NK-92 treated with Interleukin-12 subunit alpha and Interleukin-12 subunit beta, amount 100 ng/mL, for 24 hours (cell line): ENCODE measurements around the gene FAM3A.
"Not testable (repeated sequence)": the region's sequence is repeated elsewhere in the genome, so short reads cannot be mapped to it uniquely, and the experiment has no call there.

Experiments used
- DNase-seq: peaks from one replicate; lab custom pipeline; 2025; lab: John Stamatoyannopoulos, UW

Gene FAM3A

DNA sequence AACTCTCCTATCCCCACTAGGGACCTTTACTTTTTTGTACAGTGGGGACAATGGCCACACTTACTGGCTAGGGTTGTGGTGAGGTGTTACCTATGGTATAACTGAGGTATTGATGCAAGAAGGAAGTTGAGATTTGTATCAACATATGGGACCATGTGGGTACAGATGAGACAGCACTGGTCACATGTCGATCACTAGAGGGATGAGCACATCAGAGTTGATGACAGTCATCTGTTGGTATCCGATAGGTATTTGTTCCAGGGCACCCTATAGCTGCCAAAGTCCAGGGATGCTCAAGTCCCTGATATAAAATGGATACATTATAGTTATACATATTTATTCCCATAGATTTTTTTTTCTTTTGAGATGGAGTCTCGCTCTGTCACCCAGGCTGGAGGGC lies 13.0 kb downstream of the FAM3A start:
- no peak for DNase-seq

DNA sequence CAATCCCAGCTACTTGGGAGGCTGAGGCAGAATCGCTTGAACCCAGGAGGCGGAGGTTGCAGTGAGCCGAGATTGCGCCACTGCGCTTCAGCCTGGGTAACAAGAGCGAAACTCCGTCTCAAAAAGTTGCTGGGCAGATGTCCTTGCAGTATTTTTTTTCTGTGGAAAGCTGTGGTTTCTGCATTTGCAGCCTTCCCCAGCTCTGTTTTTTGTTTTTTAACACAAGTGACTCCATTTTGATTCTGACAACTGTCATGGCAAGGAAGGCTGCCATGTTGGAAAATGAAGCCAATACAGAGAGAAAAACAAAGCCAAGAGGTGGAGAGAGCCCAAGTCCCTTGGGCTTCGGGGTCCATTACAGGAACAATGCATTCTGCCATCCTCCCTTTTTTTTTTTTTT lies 13.9 kb downstream of the FAM3A start:
- no peak for DNase-seq

DNA sequence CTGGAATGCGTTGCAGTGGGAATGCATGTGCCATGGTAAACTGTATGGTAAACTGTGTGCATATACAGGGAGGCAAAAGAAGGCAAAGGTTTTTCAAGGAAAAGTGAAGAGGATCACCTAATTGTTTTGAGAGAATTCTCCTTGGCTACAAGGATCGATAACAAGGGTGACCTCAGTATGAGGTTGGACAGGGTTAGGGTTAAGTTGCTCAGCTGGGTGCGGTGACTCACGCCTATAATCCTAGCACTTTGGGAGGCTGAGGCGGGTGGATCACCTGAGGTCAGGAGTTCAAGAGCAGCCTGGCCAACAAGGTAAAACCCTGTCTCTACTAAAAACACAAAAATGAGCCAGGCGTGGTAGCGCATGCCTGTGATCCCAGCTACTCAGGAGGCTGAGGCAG lies 14.6 kb downstream of the FAM3A start:
- not testable (repeated sequence) for DNase-seq

DNA sequence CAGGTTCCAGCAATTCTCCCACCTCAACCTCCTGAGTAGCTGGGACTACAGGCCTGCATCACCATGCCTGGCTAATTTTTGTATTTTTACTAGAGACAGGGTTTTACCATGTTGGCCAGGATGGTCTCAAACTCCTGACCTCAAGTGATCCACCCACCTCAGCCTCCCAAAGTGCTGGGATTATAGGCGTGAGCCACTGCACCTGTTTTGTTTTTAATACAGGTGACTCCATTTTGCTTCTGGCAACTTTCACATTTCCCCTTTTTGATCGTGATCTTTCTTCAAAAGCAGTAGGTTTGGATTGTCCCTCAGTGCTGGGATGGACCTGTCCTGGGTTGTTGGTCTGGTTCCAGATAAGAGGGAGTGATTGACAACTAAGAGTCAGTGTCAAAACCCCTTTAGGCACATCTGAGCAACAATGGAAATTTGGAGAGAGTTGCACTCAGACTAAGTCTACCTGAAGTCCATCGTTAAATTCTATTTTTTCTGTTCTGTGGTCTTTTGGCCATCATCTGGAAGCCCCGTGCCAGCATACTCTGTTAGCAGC lies 19.4 kb downstream of the FAM3A start:
- not testable (repeated sequence) for DNase-seq

DNA sequence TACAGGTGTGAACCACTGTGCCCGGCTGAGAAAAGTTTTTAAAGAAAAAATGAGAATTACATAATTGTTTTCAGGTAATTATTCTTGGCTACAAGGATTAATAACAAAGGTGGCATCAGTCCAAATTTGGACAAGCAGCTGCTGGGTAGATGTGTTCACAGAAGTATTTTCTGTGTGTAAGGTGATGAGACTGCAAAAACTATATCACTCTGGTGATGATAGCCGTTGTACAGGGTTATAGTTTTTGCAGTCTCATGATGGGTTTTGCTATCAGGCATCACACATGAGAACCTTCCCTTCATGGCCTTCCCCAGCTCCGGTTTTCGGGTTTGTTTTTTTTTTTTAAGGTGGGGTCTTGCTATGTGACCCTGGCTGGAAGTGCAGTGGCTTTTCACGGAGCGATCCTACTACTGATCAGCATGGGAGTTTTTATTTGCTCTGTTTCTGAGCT lies 20.5 kb downstream of the FAM3A start:
- no peak for DNase-seq

DNA sequence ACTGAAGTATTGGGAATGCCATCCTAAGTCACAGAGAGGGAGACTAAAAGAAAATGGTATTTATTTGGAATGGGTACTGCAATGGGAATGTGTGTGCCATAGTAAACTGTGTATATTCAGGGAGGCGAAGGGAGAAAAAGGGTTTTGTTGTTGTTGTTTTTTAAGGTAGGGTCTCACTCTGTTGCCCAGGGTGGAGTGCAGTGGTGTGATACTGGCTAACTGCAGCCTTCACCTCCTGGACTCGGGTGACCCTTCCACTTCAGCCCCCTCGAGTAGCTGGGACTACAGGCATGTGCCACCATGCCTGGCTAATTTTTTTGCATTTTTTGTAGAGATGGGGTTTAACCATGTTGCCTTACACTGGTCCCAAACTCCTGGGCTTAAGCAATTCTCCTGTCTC lies 21.3 kb downstream of the FAM3A start:
- no peak for DNase-seq

DNA sequence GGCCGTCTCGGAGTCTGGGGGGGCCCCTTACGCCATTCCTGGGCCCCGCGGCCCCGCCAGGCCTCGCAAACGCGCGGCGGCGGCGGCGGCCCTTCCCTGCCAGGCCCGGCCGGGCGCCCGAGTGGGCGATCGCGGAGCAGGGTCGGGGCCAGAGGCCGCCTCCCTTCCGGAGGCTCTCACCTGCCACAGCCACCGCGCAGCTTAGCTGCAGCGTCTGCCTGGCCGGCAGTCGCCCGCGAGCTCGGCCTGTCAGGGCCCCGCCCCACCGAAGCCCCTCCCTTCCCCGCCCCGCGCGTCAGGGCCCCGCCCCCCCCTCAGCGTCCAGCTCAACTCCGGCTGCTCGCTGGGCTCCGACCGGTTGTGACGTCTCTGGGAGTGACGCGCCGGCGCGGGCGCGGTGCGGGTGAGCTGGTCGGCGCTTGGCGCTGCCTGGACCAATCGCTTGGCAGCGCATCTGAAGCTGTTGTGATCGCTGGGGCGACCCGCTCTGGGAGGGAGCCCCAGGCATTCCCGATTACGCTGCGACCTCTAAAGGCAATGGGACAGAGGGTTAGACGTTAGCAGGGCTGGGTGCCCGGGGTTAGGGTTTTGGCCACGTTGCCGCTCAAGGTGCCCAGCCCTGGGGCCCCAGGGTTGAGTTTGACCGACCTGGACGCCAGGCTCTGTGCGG lies 25.5 kb downstream of the FAM3A start, which contains the start of gene SLC10A3:
TSS of gene SLC10A3 (minus strand) at position 216 of the 670 bp plus-strand sequence. CDS start 1,689 bp downstream, outside the sequence.
- peak; percentile 87 for DNase-seq

DNA sequence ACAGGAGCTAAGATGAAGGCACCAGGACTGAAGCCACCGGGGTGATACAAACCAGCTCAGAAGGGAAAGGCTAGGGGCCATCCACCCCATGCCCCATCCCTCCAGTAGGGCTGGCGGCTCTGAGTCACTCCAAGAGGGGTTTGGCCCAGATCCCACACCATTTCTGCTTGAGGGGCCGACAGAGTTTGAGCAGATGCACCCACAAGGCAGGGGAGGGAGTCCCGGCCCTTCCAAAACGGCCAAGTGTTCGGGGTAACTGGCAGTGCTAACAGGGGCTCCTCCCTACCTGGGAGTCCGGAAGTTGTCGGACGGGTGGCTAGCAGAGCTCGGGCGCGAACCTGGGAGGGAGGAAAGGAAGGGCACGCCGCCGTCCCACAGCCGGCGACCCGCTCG lies 26.0 kb downstream of the FAM3A start:
- DNase-seq = peak; percentile 55

DNA sequence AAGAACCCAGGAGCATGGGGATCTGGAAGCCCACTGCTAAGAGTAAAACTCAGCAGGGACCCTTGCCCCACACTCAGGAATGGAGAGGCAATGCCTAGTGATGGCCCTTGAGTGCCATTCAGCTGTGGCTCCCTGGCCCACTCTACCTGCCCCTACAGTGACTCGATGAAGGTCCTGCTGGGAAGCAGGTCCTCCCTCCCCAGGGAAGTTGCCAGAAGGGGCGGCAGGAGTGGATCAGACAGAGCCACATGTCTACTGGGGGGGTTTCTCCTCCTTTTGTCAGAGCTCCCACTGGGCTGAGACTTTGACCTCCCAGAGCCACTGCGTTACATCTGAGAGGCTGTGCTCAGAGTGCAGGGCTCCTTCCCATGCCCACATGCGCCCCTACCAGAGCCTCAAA lies 26.9 kb downstream of the FAM3A start:
- DNase-seq = no peak

DNA sequence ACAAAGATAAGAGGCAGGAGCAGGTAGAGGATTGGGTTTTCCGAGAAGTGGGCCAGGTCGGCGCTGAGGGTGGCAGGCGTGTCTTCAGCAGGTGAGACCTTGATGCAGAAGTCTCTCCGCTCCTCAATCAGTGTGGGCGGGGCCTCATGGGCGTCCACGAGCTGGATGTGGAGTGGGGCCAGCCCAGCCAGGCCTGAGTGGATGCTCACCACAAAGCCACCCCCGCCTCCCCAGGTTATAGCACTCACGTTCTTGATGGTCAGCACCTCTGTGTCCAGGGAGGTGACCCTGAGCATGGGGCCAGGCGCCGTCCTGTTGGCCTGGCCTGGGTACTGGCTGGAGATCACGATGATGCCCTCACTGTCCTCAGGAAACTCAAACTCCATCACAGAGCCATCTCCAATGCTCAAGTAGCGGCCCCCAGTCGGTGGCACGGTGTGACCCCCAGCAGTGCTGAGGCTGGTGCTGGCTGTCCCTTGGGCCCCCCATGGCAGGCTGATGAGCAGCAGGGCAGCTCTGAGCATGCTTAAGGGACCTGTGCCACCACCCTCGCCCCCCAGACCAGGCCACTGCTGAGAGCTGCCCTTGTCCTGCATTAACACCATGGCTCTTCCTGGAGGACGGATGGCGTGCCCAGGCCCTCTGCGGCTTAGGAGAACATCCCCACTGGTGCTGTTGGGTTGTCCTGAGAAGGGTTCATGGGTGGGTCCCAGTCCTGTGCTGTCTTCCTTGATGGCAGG lies 27.5 kb downstream of the FAM3A start:
- no peak for DNase-seq

DNA sequence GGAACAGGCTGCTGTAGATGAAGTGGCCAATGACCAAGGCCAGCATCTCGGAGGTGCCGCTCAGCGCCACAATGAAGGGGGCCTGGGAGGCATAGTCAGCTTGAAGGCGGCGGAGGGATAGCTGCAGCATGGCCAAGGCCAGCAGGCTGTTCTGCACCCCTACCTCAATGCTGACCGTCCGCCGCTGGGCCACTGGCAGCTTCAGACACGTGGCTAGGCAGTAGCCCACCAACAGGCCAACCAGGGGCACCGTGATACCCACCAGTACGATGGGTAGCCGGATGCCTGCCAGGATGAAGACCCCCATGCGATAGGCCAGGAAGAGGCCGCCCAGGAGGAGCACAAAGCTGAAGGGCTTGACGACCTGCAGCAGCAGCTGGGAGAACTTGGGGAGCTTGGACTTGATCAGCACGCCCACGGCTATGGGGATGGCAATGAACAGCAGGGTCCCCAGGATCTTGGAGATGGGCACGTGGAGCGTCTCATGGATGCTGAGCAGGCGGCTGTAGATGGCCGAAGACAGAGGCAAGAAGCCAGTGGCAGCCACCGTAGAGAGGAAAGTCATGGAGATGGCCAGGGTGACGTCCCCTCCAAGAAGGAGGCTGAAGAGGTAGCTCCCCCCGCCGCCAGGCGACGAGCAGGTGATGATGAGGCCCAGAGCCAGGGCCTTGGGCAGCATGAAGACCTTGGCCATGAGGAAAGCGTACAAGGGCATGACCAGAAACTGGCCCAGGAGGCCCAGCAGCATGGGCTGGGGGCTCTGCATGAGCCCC lies 28.3 kb downstream of the FAM3A start:
- DNase-seq = no peak

DNA sequence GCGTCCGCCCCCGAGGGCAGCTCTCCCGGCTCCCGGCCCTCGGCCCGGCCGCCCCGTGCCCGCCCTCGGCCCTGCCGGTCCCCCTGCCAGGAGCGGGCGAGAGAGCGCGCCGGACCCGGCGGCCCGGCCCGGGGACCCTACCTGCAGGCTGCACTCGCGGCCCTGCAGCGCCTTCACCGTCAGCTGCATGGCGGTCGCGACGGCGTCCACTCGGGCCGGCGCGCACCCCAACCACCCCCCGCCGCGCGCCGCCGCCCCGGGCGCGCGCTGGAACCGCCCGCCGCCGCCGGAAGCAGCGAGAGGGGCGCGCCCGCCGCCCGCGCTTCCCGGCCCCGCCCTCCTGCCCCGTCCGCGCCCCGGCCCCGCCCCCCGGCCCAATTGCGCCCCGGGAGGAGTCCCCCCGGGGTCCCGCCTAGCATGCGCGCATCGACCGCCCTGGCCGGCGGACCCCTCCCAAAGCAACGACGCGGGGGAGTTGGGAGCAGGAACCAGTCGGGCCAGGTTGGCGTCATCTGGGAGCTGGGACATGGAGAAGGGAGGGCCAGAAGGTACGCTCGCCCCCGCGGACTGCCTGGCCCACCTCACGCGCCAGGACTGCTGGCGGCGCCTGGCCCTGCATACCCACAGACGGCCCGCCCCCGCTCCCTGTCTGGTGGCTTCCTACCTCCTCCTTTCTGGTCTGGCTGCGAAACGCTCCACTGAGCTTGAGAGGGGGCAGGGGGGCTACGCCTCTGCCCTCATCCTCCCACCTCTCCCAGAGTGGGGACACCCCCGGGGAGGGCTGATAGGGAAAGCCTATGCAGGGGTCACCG lies 29.4 kb downstream of the FAM3A start, which contains the start of gene UBL4A:
TSS of gene UBL4A (minus strand) at position 220 of the 812 bp plus-strand sequence. CDS start at position 189, 31 bp downstream.
- DNase-seq = peak; percentile 39

DNA sequence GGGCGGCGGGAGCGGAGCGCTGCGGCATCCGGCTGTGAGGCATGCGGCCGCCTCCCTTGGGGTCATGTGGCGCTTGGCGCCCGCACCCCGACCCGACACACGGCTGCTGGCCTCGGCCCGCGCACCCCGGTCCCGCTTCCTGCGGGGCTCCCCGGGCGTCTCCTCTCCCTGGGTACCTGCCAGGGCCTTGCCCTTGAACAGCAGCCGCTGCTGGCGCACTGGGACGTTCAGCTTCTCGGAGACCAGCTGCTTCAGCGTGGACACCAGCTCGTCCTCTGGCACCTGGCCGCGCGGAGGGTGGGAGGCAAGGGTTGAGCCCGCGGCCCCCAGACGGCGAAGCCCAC lies 30.0 kb downstream of the FAM3A start:
- no peak for DNase-seq

DNA sequence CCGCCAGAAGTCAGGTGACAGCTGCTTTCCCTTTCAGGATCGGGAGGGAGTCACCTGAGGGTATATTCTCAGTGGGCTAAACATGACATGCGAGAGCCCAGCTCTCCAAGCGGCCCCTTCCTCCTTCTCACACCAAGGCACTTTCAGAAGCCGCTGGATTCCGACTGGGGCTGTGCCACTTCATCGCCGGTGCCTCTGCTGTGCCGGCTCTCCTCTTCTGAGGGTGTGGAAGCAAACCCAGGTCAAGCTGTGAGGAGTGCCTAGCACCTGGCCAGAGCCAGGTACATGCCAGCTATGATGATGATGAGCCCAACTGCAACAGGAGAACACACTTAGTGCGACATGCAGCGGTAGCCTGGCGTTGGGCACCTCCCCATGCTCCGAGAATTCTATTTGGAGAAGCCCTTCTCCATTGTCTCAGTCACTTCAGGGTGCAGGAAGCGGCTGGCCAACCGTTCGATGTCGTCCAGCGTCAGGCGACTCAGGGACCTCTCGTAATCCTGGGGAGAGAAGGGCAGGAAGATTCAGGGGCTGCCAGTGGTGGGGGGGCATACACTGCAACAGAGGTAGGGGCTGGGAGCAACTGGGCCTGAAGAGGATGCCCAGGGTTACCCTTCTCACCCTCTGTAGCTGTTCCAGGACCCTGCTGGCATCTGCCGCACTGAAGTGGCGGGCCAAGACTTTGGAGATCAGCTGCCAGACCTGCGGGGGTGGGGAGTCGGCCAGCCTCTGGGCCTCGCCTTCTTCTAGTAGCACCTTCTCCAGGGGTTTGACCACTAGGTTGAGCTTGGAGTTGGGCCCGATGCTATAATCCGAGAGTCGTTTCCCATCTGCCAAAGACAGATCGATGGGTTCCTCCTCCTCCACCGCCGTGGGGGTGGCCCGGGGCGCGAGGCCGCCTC lies 30.6 kb downstream of the FAM3A start:
- no peak for DNase-seq

DNA sequence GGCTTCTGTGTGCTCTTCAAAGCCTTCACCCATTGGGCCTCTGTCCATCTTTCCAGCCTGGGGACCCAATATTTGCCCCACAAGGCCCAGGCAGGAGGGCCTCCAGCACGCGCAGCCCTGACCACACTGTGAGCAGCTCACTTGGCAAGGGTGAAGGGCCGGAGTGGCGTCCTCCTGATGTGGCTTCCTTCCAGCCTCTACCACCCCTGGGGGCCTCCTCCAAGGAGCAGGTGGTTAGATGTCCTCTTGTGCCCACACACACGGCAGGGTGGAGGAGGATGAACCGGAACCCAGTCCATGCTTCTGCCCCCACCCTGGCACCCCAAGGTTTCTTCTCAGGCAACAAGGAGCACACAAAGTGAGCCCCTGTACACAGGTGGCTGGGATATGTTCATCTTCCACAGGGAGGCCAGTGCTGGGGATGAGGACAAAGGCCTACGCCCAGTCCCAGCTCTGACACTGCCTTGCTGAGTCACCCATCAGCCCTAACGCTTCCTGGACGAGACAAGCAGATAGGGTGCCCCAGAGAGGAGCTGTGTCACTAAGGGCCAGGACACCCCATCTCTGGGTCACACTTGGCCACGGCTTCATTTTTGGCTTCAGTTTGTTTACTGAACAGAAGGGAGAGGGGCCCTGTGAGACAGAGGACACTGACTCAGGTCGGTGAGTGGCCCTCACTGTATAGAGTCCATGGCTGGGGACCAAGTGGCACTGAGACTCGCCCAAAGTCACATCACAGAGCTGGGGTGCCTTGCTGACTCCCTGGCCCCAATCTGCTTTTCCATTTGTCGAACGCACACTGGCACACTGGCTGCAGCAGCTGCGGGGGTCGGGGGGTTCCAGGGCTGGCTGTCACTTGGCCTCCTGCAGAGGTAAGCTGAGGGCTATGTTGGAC lies 31.5 kb downstream of the FAM3A start:
- DNase-seq = no peak

DNA sequence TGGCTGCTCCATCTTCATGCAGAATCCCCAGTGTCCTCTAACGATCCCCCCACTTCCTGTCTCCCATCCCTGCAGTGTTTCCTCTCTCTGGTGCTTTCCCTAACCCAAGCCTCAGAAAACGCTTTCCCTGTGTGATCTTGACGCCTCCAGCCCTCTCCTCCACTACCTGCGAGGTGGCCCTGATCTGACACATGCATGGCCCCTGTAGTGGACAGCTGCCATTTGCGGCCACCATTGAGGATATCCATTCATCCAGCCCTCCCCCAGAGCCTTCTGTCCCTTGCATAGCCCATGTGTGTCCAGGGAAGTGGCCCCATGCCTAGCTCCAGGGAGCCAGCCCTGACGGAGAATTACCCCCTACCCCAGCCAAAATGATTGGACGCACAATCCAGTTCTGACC lies 32.7 kb downstream of the FAM3A start:
- DNase-seq = no peak

DNA sequence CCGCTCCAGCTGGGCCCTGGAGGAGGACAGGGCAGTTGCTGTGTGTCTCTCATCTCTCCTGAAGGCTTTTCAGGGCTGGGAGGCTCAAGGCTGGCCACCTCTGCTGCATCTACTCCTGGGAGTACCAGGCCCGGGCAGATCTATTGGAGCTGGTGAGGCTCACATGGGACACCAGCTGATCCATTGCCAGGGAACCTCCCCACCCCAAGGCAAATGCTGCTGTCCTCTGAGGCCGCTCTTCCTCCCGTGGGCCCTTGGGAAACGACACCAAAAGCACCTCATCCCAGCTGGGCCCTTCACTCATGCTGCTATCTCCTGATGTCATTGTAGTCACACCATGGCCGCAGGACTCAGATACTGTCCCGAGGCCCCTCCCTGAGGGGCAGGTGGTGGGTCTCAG lies 33.2 kb downstream of the FAM3A start:
- no peak for DNase-seq

DNA sequence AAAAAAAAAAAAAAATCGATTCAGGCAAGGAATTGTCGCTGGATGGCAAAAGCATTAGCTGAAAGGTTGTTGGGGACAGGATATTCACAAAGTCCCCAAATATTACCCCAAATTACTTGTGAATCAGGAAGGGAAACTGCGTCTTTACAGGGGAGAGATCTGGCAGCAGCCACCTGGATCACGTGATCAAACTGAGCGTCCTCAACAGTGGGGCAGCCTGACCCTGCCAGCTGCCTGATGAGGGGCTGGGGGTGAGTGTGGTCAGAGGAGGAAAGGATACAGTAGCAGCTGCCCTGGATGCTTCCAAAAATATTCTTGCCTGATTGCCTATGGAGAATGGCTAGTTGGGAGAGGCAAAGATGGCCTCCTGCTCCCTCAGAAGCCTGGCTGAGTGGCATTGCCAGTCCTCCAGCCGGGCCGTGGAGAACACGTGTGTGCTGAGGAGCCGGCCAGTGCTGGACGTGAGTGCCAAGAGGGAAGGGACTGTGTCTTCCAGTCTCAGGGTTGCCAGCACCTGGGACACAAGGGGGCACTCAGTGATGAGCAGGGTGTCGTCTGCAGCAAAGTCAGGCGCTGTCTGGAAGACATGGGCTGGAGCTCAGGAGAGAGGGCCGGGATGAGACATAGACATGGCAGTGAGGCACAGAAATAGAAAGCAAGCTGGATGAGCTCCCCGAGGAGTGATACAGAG lies 34.0 kb downstream of the FAM3A start:
- no peak for DNase-seq

DNA sequence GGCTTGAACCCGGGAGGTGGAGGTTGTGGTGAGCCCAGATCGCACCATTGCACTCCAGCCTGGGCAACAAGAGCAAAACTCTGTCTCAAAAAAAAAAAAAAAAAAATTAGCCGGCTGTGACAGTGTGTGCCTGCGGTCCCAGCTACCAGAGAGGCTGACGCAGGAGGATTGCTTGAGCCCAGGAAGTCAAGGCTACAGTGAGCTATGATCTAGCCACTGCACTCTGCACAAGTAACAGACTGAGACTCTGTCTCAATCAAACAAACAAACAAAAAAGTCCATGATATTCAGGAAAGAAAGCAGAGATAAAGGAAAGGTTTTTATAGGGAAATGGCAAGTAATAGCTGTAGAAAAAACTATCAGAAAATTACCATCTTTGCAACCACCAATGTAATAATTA lies 34.8 kb downstream of the FAM3A start:
- DNase-seq = no peak
